Liver (tissue), 9 donors: Measurements from ENCODE around the gene LDAH. TPM values are rescaled to one million over a fixed set of nuclear protein-coding genes. Genes with fewer than 3 reads are reported as not detected.

Source experiments
- DNase-seq: peaks from one replicate; pipeline ENCODE4 v3.0.0-alpha.2; 2017; ENCODE audit warnings: low spot score
- H3K27ac ChIP-seq, 2 donors: one replicate each; pipeline ENCODE4 v1.7.0; 2013; ENCODE audit warnings: inconsistent platforms in 2 of 2, low read length in 2 of 2, control low read depth in 1 of 2, low read depth in 1 of 2, mild to moderate bottlenecking in 1 of 2
- H3K27me3 ChIP-seq, 4 donors: one replicate each; pipeline versions ENCODE4 v1.6.1 to v1.7.0; 2013; ENCODE audit warnings: low read length in 3 of 4, inconsistent platforms in 1 of 4, mild to moderate bottlenecking in 1 of 4, moderate library complexity in 1 of 4; ENCODE audit not compliant: control insufficient read depth in 4 of 4, insufficient read depth in 4 of 4
- H3K36me3 ChIP-seq, 4 donors: one replicate each; pipeline versions ENCODE4 v1.6.1 to v1.7.0; 2013; ENCODE audit warnings: low read length in 3 of 4, mild to moderate bottlenecking in 3 of 4, low read depth in 1 of 4, moderate library complexity in 1 of 4; ENCODE audit not compliant: control insufficient read depth in 4 of 4, insufficient read depth in 3 of 4
- H3K4me1 ChIP-seq, 4 donors: one replicate each; pipeline versions ENCODE4 v1.6.1 to v1.7.0; 2013; ENCODE audit warnings: low read length in 3 of 4, mild to moderate bottlenecking in 3 of 4, moderate library complexity in 1 of 4; ENCODE audit not compliant: control insufficient read depth in 4 of 4, insufficient read depth in 4 of 4
- H3K4me3 ChIP-seq, 3 donors: one replicate each; pipeline versions ENCODE4 v1.6.1 to v1.7.0; 2013; ENCODE audit warnings: low read length in 3 of 3, control low read depth in 1 of 3, low read depth in 1 of 3, mild to moderate bottlenecking in 1 of 3
- H3K9ac ChIP-seq, 2 donors: one replicate each; pipeline ENCODE4 v1.7.0; 2013; ENCODE audit warnings: low read length in 2 of 2, mild to moderate bottlenecking in 2 of 2, moderate library complexity in 2 of 2, control low read depth in 1 of 2, low read depth in 1 of 2
- H3K9me3 ChIP-seq, 4 donors: one replicate each; pipeline versions ENCODE4 v1.6.1 to v1.7.0; 2013; ENCODE audit warnings: low read length in 3 of 4; ENCODE audit not compliant: control insufficient read depth in 4 of 4
- CTCF ChIP-seq: fragments of 150-350 bp; IDR thresholded peaks from 2 replicates; pipeline ENCODE4 v1.5.1; 2017; ENCODE audit warnings: improper control_type of control experiment, low read depth, low read length; ENCODE audit not compliant: missing input control
- EGR1 ChIP-seq, 2 donors: IDR thresholded peaks; 2 replicates each; pipeline ENCODE4 v1.6.1; 2016 to 2018; ENCODE audit warnings: antibody characterized with exemption in 2 of 2, low read depth in 2 of 2
- FOXA1 ChIP-seq: IDR thresholded peaks from 2 replicates; pipeline ENCODE4 v1.6.1; 2016; ENCODE audit warnings: antibody characterized with exemption
- FOXA2 ChIP-seq: IDR thresholded peaks from 2 replicates; pipeline ENCODE4 v1.6.1; 2016; ENCODE audit warnings: antibody characterized with exemption
- GABPA ChIP-seq, 2 donors: IDR thresholded peaks in 1 of 2; conservative IDR thresholded peaks in 1 of 2; 2 replicates each; pipeline ENCODE4 v1.6.1; 2016; ENCODE audit warnings: antibody characterized with exemption in 2 of 2, mild to moderate bottlenecking in 1 of 2, moderate library complexity in 1 of 2
- HNF4G ChIP-seq: IDR thresholded peaks from 2 replicates; pipeline ENCODE4 v1.6.1; 2016; ENCODE audit warnings: antibody characterized with exemption
- JUND ChIP-seq, 2 donors: IDR thresholded peaks; 2 replicates each; pipeline ENCODE4 v1.6.1; 2016; ENCODE audit warnings: antibody characterized with exemption in 2 of 2
- NR2F2 ChIP-seq: IDR thresholded peaks from 2 replicates; pipeline ENCODE4 v1.6.1; 2016; ENCODE audit warnings: antibody characterized with exemption
- RAD21 ChIP-seq, 2 donors: IDR thresholded peaks; 2 replicates each; pipeline ENCODE4 v1.6.1; 2016; ENCODE audit warnings: antibody characterized with exemption in 2 of 2, mild to moderate bottlenecking in 2 of 2
- RXRA ChIP-seq, 2 donors: IDR thresholded peaks; 2 replicates each; pipeline ENCODE4 v1.6.1; 2017 to 2018; ENCODE audit warnings: antibody characterized with exemption in 2 of 2, mild to moderate bottlenecking in 1 of 2
- SP1 ChIP-seq: IDR thresholded peaks from 2 replicates; pipeline ENCODE4 v1.6.1; 2018; ENCODE audit warnings: antibody characterized with exemption, mild to moderate bottlenecking
- TAF1 ChIP-seq: conservative IDR thresholded peaks from 2 replicates; pipeline ENCODE4 v1.6.1; 2016; ENCODE audit warnings: antibody characterized with exemption, mild to moderate bottlenecking
- YY1 ChIP-seq: IDR thresholded peaks from 2 replicates; pipeline ENCODE4 v1.6.1; 2016; ENCODE audit warnings: antibody characterized with exemption, mild to moderate bottlenecking
- ZBTB33 ChIP-seq: IDR thresholded peaks from 2 replicates; pipeline ENCODE4 v1.6.1; 2016; ENCODE audit warnings: antibody characterized with exemption
- WGBS: extraction: QIAGEN DNeasy Blood & Tissue Kit; methylation state at CpG from one replicate; pipeline ENCODE4 v1.1.7; 2013; 5-methylcytosine and 5-hydroxymethylcytosine counted together
- polyA plus RNA-seq, 2 donors: library from polyadenylated mRNA; stranded (reverse) in 1 of 2; unstranded in 1 of 2; fragments of 200-250 nt in 1 of 2; fragments of >200 nt in 1 of 2; fragmentation: Nextera tagmentation in 1 of 2; extraction: Ambion mirVana in 1 of 2; gene quantifications; one replicate each; pipeline versions ENCODE4 v1.2.1 to v1.2.3, GENCODE V29; 2013 to 2015
- total RNA-seq, 2 donors: library from RNA; depleted of rRNA; stranded (reverse); fragments of >200 nt; gene quantifications; one replicate each; pipeline ENCODE4 v1.2.3, GENCODE V29; 2014
- TF ChIP-seq, protein P1 (sequence below): IDR thresholded peaks from 2 replicates; pipeline ENCODE4 v1.6.1; 2016; ENCODE audit warnings: antibody characterized with exemption
- TF ChIP-seq, protein P2 (sequence below): IDR thresholded peaks from 2 replicates; pipeline ENCODE4 v1.6.1; 2016; ENCODE audit warnings: antibody characterized with exemption, mild to moderate bottlenecking
- donor health status: healthy.
- donor health status: healthy.
- donor health status: healthy.
- donor health status: healthy.
- donor health status: healthy.

LDAH gene
- total and polyA plus RNA-seq, 4 donors, result 5.8 to 17.7 (median 9.7) TPM

GRCh38 chr2:20728114-20728758 is 94.7 kb downstream of the LDAH start (continued):
- TF ChIP-seq YY1 (peak; percentile 78), FOXA1 (no peak), RXRA (IDR thresholded peaks at IDR 0.05) (peak; percentile 70 to 86), GABPA (IDR thresholded peaks at IDR 0.05 in 1 of 2, conservative IDR thresholded peaks at IDR 0.05 in 1 of 2) (no peak)

- H3K27me3 ChIP-seq, result no peaks in the 10 kb centered on the region
- H3K36me3 ChIP-seq, result peaks cover 0 to 1% (median 0%) of the 10 kb centered on the region in 4 donors
- no peak overlapping the region for H3K27ac ChIP-seq
- 99% methylated on average over 5 of the region's 5 CpGs for WGBS
- H3K9ac ChIP-seq, result no peak overlapping the region
- DNase-seq, result no peak
- H3K4me3 ChIP-seq, result no peak overlapping the region
- H3K4me1 ChIP-seq, result peaks cover 2 to 19% (median 13%) of the 10 kb centered on the region in 4 donors
- TF ChIP-seq GABPA (IDR thresholded peaks at IDR 0.05 in 1 of 2, conservative IDR thresholded peaks at IDR 0.05 in 1 of 2) (no peak), HNF4G (no peak), ZBTB33 (no peak)
- H3K9me3 ChIP-seq, result no peaks in the 10 kb centered on the region
Measured at GRCh38 chr2:20726913-20727312, 96.0 kb downstream of the LDAH start.

DNA sequence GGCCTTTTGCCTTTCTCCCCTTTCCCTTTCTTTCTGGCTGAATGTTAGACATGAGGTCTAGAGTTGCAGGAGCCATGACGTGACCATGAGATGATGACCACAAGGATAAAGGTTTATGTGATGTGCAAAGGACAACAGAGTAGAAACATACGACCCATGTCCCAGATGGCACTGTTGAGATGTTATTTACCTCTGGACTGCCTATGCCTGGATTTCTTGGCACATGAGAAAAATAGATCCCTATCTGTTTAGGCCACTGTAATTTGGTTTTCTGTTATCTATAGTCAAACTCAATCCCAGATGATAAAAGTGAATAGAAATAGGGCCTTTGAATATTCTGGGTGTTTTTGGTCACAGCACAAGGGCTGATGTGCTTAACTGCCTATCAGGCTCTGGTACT is 97.1 kb downstream of the LDAH start:
- TF ChIP-seq YY1 (no peak), FOXA1 (no peak), NR2F2 (no peak), GABPA (IDR thresholded peaks at IDR 0.05 in 1 of 2, conservative IDR thresholded peaks at IDR 0.05 in 1 of 2) (no peak), SP1 (no peak)
- Histone ChIP-seq H3K4me1 (peaks cover 2 to 19% (median 13%) of the 10 kb centered on the region in 4 donors), H3K9me3 (no peaks in the 10 kb centered on the region), H3K36me3 (peaks cover 0 to 1% (median 0%) of the 10 kb centered on the region in 4 donors), H3K4me3 (no peak overlapping the region), H3K9ac (no peak overlapping the region), H3K27me3 (no peaks in the 10 kb centered on the region), H3K27ac (no peak overlapping the region)
- DNase-seq, result no peak
- 80% methylated on average over 2 of the region's 2 CpGs for WGBS

- Histone ChIP-seq H3K27ac (no peak overlapping the region), H3K4me3 (no peak overlapping the region), H3K9me3 (no peaks in the 10 kb centered on the region), H3K27me3 (no peaks in the 10 kb centered on the region), H3K4me1 (peaks cover 2 to 17% (median 13%) of the 10 kb centered on the region in 4 donors), H3K9ac (no peak overlapping the region), H3K36me3 (no peaks in the 10 kb centered on the region)
- no peak for TF ChIP-seq YY1
- TF ChIP-seq EGR1 (IDR thresholded peaks at IDR 0.05; ENCODE audit: low read depth in 2 of 2), result no peak
- TF ChIP-seq TAF1, result no peak
- TF ChIP-seq, protein P1, sequence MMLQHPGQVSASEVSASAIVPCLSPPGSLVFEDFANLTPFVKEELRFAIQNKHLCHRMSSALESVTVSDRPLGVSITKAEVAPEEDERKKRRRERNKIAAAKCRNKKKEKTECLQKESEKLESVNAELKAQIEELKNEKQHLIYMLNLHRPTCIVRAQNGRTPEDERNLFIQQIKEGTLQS, result no peak
- no peak for TF ChIP-seq NR2F2
- no peak for TF ChIP-seq RXRA (IDR thresholded peaks at IDR 0.05)
- TF ChIP-seq HNF4G, result no peak
- no peak for TF ChIP-seq CTCF
- TF ChIP-seq JUND (IDR thresholded peaks at IDR 0.05), result no peak
- TF ChIP-seq FOXA2, result no peak
- TF ChIP-seq, protein P2, sequence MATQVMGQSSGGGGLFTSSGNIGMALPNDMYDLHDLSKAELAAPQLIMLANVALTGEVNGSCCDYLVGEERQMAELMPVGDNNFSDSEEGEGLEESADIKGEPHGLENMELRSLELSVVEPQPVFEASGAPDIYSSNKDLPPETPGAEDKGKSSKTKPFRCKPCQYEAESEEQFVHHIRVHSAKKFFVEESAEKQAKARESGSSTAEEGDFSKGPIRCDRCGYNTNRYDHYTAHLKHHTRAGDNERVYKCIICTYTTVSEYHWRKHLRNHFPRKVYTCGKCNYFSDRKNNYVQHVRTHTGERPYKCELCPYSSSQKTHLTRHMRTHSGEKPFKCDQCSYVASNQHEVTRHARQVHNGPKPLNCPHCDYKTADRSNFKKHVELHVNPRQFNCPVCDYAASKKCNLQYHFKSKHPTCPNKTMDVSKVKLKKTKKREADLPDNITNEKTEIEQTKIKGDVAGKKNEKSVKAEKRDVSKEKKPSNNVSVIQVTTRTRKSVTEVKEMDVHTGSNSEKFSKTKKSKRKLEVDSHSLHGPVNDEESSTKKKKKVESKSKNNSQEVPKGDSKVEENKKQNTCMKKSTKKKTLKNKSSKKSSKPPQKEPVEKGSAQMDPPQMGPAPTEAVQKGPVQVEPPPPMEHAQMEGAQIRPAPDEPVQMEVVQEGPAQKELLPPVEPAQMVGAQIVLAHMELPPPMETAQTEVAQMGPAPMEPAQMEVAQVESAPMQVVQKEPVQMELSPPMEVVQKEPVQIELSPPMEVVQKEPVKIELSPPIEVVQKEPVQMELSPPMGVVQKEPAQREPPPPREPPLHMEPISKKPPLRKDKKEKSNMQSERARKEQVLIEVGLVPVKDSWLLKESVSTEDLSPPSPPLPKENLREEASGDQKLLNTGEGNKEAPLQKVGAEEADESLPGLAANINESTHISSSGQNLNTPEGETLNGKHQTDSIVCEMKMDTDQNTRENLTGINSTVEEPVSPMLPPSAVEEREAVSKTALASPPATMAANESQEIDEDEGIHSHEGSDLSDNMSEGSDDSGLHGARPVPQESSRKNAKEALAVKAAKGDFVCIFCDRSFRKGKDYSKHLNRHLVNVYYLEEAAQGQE, result no peak
- TF ChIP-seq RAD21 (IDR thresholded peaks at IDR 0.05), result no peak
- DNase-seq, result no peak
- WGBS, result 99% methylated on average over 3 of the region's 3 CpGs
Measured at GRCh38 chr2:20724500-20725053, 98.3 kb downstream of the LDAH start.
